Measurements from ENCODE around the gene WWTR1. TPM values are rescaled to one million over a fixed set of nuclear protein-coding genes. Genes with fewer than 3 reads are reported as not detected.
A peak's percentile ranks its signal among the peaks of the same experiment; 100 is the strongest.

The WWTR1 gene
- total and polyA plus RNA-seq, 9 donors = 35.5 to 88.5 (median 74.7) TPM

GRCh38 chr3:149479621-149480325, 178.1 kb downstream of the WWTR1 start:
- Histone ChIP-seq H3K9me3 (replicated peaks; ENCODE audit: control insufficient read depth, low read depth, low read length) (no peaks in the 10 kb centered on the region), H3K27ac (ENCODE audit: low read length) (peak overlapping the region; percentile 48), H3K4me1 (ENCODE audit: control insufficient read depth, insufficient read depth, low read length) (peaks cover 20% of the 10 kb centered on the region), H3K27me3 (ENCODE audit: control insufficient read depth, insufficient read depth, low read length) (no peaks in the 10 kb centered on the region), H3K4me3 (ENCODE audit: low read length) (no peak overlapping the region), H3K36me3 (ENCODE audit: control insufficient read depth, insufficient read depth, low read length) (no peaks in the 10 kb centered on the region)
- 85% methylated on average over 10 of the region's 14 CpGs for WGBS (ENCODE audit: insufficient coverage)
- DNase-seq = no peak

DNA sequence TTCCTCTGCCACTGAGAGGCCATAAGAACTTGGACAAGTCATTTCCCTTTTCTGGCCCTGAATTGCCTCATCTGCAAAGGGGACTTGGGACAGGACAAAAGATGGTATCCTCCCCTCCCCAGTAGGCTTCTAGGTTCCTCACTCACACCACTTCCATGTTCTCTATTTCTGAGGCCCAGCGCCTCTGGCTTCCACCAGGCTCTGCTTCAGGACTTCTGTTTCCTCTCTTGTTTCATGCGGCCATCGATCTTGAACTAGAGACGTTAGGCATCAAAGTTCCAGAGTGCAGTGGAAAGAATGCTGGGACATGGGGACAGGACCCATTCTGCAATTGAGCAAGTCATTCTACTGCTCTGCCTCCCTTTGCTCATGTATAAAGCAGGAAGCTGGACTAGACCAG, 181.6 kb downstream of the WWTR1 start:
- H3K4me1 ChIP-seq (ENCODE audit: control insufficient read depth, insufficient read depth, low read length) = peaks cover 45% of the 10 kb centered on the region
- H3K36me3 ChIP-seq (ENCODE audit: control insufficient read depth, insufficient read depth, low read length) = no peaks in the 10 kb centered on the region
- H3K27ac ChIP-seq (ENCODE audit: low read length) = no peak overlapping the region
- WGBS (ENCODE audit: insufficient coverage) = 95% methylated on average over 4 of the region's 4 CpGs
- no peak overlapping the region for H3K4me3 ChIP-seq (ENCODE audit: low read length)
- no peaks in the 10 kb centered on the region for H3K27me3 ChIP-seq (ENCODE audit: control insufficient read depth, insufficient read depth, low read length)
- no peak for DNase-seq
- no peaks in the 10 kb centered on the region for H3K9me3 ChIP-seq (replicated peaks; ENCODE audit: control insufficient read depth, low read depth, low read length)

- 100% methylated on average over 2 of the region's 7 CpGs for WGBS (ENCODE audit: insufficient coverage)
Observed at GRCh38 chr3:149475451-149476060, 182.3 kb downstream of the WWTR1 start.

GRCh38 chr3:149474250-149474817, 183.5 kb downstream of the WWTR1 start, which contains the start of gene TM4SF4:
Gene TM4SF4, plus strand, starts transcription at chr3:149474697. Its CDS starts 181 bp downstream, at chr3:149474878.
- 33% methylated on average over 1 of the region's 5 CpGs for WGBS (ENCODE audit: insufficient coverage)
- peak within 1 kb of the TSS; percentile 83 for H3K27ac ChIP-seq (ENCODE audit: low read length)
- no peaks in the 10 kb centered on the region for H3K27me3 ChIP-seq (ENCODE audit: control insufficient read depth, insufficient read depth, low read length)
- H3K9me3 ChIP-seq (replicated peaks; ENCODE audit: control insufficient read depth, low read depth, low read length) = no peaks in the 10 kb centered on the region
- no peak for DNase-seq
- no peaks in the 10 kb centered on the region for H3K36me3 ChIP-seq (ENCODE audit: control insufficient read depth, insufficient read depth, low read length)
- H3K4me1 ChIP-seq (ENCODE audit: control insufficient read depth, insufficient read depth, low read length) = peaks cover 41% of the 10 kb centered on the region
- no peak within 1 kb of the TSS for H3K4me3 ChIP-seq (ENCODE audit: low read length)

More at GRCh38 chr3:149475451-149476060, 182.3 kb downstream of the WWTR1 start:
- no peaks in the 10 kb centered on the region for H3K9me3 ChIP-seq (replicated peaks; ENCODE audit: control insufficient read depth, low read depth, low read length)
- no peak overlapping the region for H3K4me3 ChIP-seq (ENCODE audit: low read length)
- no peak for DNase-seq
- no peaks in the 10 kb centered on the region for H3K36me3 ChIP-seq (ENCODE audit: control insufficient read depth, insufficient read depth, low read length)
- no peaks in the 10 kb centered on the region for H3K27me3 ChIP-seq (ENCODE audit: control insufficient read depth, insufficient read depth, low read length)
- no peak overlapping the region for H3K27ac ChIP-seq (ENCODE audit: low read length)
- H3K4me1 ChIP-seq (ENCODE audit: control insufficient read depth, insufficient read depth, low read length) = peaks cover 47% of the 10 kb centered on the region

GRCh38 chr3:149473357-149474249, 184.2 kb downstream of the WWTR1 start:
- Histone ChIP-seq H3K27me3 (ENCODE audit: control insufficient read depth, insufficient read depth, low read length) (no peaks in the 10 kb centered on the region), H3K36me3 (ENCODE audit: control insufficient read depth, insufficient read depth, low read length) (no peaks in the 10 kb centered on the region)
- no CpG with 5 or more reads among the region's 7 CpGs for WGBS (ENCODE audit: insufficient coverage)

GRCh38 chr3:149472030-149472797, 185.6 kb downstream of the WWTR1 start:
- peak overlapping the region; percentile 67 for H3K27ac ChIP-seq (ENCODE audit: low read length)
- 20% methylated on average over 1 of the region's 2 CpGs for WGBS (ENCODE audit: insufficient coverage)
- DNase-seq = peak; percentile 90

More at GRCh38 chr3:149473357-149474249, 184.2 kb downstream of the WWTR1 start:
- Histone ChIP-seq H3K27ac (ENCODE audit: low read length) (peak overlapping the region; percentile 83), H3K4me1 (ENCODE audit: control insufficient read depth, insufficient read depth, low read length) (peaks cover 41% of the 10 kb centered on the region), H3K9me3 (replicated peaks; ENCODE audit: control insufficient read depth, low read depth, low read length) (no peaks in the 10 kb centered on the region), H3K4me3 (ENCODE audit: low read length) (no peak overlapping the region)
- DNase-seq = peak; percentile 88

GRCh38 chr3:149470381-149470780, 187.4 kb downstream of the WWTR1 start:
- Histone ChIP-seq H3K9me3 (replicated peaks; ENCODE audit: control insufficient read depth, low read depth, low read length) (no peaks in the 10 kb centered on the region), H3K36me3 (ENCODE audit: control insufficient read depth, insufficient read depth, low read length) (no peaks in the 10 kb centered on the region), H3K4me1 (ENCODE audit: control insufficient read depth, insufficient read depth, low read length) (peaks cover 42% of the 10 kb centered on the region), H3K4me3 (ENCODE audit: low read length) (no peak overlapping the region), H3K27ac (ENCODE audit: low read length) (peak overlapping the region; percentile 24), H3K27me3 (ENCODE audit: control insufficient read depth, insufficient read depth, low read length) (no peaks in the 10 kb centered on the region)
- DNase-seq = peak; percentile 71
- 49% methylated on average over 3 of the region's 3 CpGs for WGBS (ENCODE audit: insufficient coverage)

More at GRCh38 chr3:149472030-149472797, 185.6 kb downstream of the WWTR1 start:
- H3K4me3 ChIP-seq (ENCODE audit: low read length) = no peak overlapping the region
- no peaks in the 10 kb centered on the region for H3K27me3 ChIP-seq (ENCODE audit: control insufficient read depth, insufficient read depth, low read length)
- H3K36me3 ChIP-seq (ENCODE audit: control insufficient read depth, insufficient read depth, low read length) = no peaks in the 10 kb centered on the region
- H3K4me1 ChIP-seq (ENCODE audit: control insufficient read depth, insufficient read depth, low read length) = peaks cover 41% of the 10 kb centered on the region
- no peaks in the 10 kb centered on the region for H3K9me3 ChIP-seq (replicated peaks; ENCODE audit: control insufficient read depth, low read depth, low read length)

- no peaks in the 10 kb centered on the region for H3K9me3 ChIP-seq (replicated peaks; ENCODE audit: control insufficient read depth, low read depth, low read length)
- H3K4me3 ChIP-seq (ENCODE audit: low read length) = no peak overlapping the region
- DNase-seq = no peak
- no CpG with 5 or more reads among the region's 2 CpGs for WGBS (ENCODE audit: insufficient coverage)
- no peaks in the 10 kb centered on the region for H3K36me3 ChIP-seq (ENCODE audit: control insufficient read depth, insufficient read depth, low read length)
- H3K4me1 ChIP-seq (ENCODE audit: control insufficient read depth, insufficient read depth, low read length) = peaks cover 28% of the 10 kb centered on the region
- H3K27ac ChIP-seq (ENCODE audit: low read length) = no peak overlapping the region
- no peaks in the 10 kb centered on the region for H3K27me3 ChIP-seq (ENCODE audit: control insufficient read depth, insufficient read depth, low read length)
Observed at GRCh38 chr3:149468504-149469212, 189.2 kb downstream of the WWTR1 start.
